Measurements from ENCODE around the gene TMEM170A.

DNA sequence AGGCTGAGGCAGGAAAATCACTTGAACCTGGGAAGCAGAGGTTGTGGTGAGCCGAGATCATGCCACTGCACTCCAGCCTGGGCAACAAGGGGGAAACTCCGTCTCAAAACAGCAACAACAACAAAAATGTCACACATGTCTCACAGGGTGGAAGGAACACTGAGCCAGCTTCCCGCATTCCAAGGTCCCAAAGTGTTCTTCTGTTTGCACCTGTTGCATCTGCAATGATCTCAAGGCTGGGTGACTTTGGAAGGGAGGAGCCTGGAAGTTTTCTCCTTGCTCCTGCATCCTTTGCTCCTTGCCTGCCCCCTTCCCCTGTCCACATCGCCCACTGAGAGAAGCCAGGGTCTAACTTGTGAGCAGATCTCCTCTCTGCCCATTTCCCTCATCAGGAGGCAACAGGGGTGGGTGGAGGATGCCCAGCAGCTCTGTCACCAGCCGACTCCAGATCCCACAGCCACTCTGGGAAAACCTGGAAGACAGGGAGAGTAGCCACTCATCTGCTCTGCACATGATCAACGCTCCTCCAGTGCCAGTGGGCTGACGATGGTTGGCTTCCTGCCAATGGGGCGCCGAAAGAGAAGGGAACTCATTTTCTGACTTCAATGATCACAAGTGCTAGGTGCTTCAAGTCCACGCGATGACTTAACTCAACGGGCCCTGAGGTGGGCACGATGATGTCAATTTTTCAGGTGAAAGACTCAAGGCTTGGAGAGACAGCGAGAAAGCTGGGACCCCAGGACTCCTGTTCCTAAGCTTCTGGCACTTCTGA is 18.1 kb upstream of the TMEM170A start:
- TF ChIP-seq, protein P1, sequence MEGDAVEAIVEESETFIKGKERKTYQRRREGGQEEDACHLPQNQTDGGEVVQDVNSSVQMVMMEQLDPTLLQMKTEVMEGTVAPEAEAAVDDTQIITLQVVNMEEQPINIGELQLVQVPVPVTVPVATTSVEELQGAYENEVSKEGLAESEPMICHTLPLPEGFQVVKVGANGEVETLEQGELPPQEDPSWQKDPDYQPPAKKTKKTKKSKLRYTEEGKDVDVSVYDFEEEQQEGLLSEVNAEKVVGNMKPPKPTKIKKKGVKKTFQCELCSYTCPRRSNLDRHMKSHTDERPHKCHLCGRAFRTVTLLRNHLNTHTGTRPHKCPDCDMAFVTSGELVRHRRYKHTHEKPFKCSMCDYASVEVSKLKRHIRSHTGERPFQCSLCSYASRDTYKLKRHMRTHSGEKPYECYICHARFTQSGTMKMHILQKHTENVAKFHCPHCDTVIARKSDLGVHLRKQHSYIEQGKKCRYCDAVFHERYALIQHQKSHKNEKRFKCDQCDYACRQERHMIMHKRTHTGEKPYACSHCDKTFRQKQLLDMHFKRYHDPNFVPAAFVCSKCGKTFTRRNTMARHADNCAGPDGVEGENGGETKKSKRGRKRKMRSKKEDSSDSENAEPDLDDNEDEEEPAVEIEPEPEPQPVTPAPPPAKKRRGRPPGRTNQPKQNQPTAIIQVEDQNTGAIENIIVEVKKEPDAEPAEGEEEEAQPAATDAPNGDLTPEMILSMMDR (IDR thresholded peaks at IDR 0.05): no peak
- no peak for TF ChIP-seq POLR2A (IDR thresholded peaks at IDR 0.05)
